HS-5 (cell line): ENCODE measurements around the gene BRAT1.

Experiments used
- DNase-seq: peaks from one replicate; pipeline ENCODE4 v3.0.0-alpha.2; 2012; ENCODE audit warnings: low read depth

BRAT1 gene

GRCh38 chr7:2495418-2496299 is 59.7 kb downstream of the BRAT1 start:
- DNase-seq, result no peak

GRCh38 chr7:2494191-2495130 is 60.9 kb downstream of the BRAT1 start:
- no peak for DNase-seq

DNA sequence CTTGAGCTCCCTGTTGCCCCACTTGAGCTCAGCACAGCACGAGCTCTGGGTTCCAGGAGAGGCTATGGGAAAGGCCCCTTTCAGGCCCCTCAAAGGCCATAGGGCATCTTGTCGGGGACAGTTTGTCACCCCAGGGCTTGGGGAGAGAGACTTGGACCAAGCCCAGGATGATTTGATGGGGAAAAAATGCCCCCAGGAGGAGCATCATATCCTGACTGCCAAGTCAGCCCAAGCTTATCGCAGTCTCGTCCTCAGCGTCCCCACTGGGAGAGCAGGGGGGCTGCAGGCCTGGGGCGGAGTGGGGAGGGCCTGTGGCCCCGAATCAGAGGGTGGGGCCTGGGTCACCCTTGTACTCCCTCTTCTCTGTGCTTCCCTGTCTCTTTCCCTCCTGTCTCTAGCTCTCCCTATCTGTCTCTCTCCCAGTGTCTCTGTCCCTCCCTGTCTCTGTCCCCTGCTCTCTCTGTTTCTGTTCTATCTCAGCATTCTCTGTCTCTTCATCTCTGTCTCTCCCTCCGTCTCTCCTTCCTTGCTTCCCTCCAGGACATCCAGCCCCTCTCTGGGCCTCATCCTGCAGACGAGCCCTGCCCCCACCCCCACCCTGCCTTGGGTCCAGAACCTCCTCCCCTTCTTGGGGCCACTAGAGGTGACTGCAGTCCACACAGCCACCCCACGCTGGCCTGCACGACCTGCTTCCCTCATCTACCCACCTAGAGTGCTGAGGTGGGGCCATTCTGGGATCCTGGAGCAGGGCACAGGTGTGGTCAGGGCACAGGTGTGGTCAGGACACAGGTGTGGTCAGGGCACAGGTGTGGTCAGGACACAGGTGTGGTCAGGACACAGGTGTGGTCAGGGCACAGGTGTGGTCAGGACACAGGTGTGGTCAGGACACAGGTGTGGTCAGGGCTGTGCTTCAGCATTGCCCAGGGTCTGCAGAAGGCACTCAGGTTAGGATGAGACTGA is 61.8 kb downstream of the BRAT1 start:
- no peak for DNase-seq

GRCh38 chr7:2492038-2492437 is 63.3 kb downstream of the BRAT1 start:
- no peak for DNase-seq

GRCh38 chr7:2490181-2490651 is 65.1 kb downstream of the BRAT1 start:
- no peak for DNase-seq

- DNase-seq, result no peak
These were observed 66.6 kb downstream of the BRAT1 start for GRCh38 chr7:2488681-2489080.

DNA sequence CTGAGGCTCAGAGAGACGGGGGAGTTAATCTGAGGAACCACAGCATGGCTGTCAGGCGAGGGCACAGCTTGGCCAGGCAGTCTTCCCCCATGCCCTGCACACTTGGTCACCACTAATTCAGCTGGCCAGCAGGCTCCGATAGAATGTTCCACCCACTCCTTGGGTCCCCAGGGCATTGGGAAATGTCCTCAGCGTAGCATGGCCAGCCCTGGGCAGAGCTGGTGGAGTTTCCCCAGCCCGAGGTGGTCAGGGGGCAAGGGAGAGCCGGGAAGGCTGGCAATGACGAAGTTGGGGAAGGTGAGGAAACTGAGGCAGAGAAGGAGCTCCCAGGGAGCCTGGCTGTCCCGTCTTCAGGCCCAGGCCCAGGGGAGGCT is 67.1 kb downstream of the BRAT1 start:
- DNase-seq, result no peak
